AG08396 (cell line): Measurements from ENCODE around the gene ANKRD36C.
"Not testable (repeated sequence)": the region's sequence is repeated elsewhere in the genome, so short reads cannot be mapped to it uniquely, and the experiment has no call there.

Experiments
- DNase-seq: peaks from one replicate; pipeline ENCODE4 v3.0.0; 2012; ENCODE audit warnings: low spot score, mixed read lengths

The ANKRD36C gene

GRCh38 chr2:95799147-95799889 is 192.3 kb downstream of the ANKRD36C start:
- DNase-seq: not testable (repeated sequence)

DNA sequence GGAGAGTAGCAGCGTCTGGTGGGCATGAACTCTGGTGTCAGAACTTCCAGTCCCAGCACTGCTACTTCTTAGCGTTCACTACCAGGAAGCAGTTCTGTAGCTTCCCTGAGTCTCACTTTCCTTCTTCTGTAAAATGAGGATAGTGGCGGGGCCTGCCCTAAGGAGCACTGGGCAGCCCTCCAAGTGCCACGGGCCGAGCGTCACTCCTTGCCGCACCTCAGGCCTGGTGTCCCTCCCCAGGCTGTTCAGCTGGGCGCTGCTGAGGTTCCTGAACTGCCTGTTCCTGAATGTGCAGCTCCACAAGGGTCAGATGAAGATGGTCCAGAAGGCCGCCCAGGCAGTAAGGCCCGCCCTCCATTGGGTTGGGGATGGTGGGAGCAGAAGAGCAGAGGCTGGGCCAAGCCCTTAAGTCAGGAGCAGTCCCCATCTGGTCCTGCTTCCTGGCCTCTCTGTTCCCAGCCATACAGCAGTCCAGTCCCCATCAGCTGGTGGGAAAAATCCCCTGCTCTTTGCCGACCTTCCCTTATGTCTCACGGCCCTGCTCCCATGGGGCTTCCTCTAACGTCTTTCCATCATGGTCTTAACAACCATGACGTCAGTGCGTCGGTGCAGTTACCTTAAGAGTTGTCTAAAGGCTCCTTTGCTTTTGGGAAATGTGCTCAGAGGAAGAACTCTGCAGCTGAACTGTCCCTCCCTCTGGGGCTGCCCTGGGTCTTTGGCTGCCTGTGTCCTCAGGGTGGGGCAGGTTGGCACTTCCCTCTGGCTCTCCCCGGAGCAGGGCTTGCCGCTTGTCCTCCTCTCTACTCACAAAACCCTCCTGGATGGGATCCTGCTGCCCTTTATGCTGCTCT is 195.2 kb downstream of the ANKRD36C start:
- DNase-seq: not testable (repeated sequence)

GRCh38 chr2:95793970-95794369 is 197.7 kb downstream of the ANKRD36C start:
- not testable (repeated sequence) for DNase-seq

DNA sequence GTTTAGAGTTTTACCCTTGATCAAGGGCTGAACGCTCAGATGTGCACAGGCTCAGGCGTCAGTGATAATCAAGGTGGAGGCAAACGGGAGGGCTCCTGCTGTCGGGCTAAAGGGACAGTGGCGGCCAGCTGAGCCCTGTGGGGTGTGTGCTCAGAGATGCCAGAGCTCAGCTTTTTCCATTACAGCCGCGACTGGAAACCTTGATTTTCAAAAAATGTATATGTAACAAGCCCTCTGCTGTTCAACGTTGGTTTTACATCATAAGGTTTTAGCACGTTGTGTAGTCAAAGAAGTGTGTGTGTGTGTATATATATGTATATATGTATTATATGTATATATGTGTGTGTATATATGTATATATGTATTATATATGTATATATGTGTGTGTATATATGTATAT is 201.4 kb downstream of the ANKRD36C start:
- not testable (repeated sequence) for DNase-seq

- DNase-seq: not testable (repeated sequence)
Observed at GRCh38 chr2:95789385-95789784, 202.2 kb downstream of the ANKRD36C start.

DNA sequence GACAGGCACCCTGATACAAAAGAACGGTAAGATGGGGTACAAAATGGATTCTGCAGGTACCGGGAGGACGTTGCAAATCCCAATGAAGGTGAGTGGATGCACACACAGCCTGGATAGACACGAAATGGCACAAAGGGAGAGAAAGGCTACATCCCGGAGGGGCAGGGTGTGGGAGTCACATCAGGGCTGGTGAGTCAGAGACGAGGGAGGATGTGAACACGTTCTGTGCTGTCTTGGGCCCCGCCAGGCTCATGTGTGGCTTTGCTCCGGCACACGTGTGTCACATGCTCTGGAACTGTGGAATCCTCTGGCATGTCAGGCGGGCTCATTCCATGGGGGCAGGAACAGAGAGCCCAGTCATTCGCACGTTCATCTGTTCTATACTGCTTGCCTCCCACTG is 203.0 kb downstream of the ANKRD36C start:
- DNase-seq: not testable (repeated sequence)
